SKM-1 treated with dmso at 0.1 percent for 144 hours (cell line): Measurements from ENCODE around the gene GJB6.
"Not testable (repeated sequence)": the region's sequence is repeated elsewhere in the genome, so short reads cannot be mapped to it uniquely, and the experiment has no call there.

Experiments used
- DNase-seq: peaks from one replicate; lab custom pipeline; 2025; ENCODE audit not compliant: unreplicated experiment; lab: John Stamatoyannopoulos, UW

The GJB6 gene

DNA sequence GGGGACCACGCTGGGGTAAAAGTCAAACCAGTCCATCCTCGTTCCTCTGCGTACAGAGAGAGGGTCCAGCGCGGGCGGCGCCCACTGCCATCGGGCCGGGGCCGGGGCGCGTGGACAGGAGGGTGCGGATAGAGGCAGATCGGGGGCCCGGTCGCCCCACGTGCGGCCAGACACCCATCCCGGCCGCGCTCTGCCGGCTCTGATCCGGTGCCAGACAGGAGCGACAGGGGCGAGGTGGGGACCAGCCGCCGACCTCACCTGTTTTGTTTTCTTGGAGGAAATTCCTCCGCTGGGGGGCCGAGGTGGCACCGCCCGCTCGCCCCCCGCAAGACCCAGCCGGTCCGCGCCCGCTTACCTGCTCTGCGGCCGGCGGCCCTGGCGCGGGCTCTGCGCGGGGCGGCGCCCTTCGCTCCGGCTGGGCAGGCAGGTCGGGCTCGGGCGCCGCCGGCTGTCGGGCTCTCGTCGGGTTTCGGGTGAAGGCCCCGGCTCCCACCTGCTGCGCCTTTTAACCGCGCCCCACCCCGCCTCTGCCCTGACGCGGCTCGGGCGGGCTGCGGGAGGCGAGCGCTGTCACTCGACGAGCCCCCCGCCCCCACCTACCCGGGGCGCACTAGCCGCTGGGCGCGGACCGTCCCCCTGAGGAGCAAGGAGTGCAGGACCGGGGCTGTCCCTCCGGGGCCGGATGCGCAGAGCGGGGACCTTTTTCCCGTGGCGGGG, at the start of gene GJB6:
Gene GJB6 (minus strand): TSS at position 481 of the 717 bp plus-strand sequence. CDS start 8,839 bp downstream, outside the sequence.
- no peak for DNase-seq

DNA sequence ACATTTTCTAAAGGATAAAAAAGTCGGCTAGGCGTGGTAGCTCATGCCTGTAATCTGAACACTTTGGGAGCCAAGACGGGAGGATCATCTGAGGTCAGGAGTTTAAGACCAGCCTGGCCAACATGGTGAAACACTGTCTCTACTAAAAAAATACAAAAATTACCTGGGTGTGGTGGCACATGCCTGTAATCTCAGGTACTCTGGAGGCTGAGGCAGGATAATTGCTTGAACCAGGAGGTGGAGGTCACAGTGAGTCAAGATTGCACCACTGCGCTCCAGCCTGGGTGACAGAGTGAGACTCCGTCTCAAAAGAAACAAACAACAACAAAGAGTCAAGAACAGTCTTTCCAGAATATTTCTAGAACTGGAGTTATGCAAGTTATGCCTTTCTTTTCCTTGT, 44.8 kb upstream of the GJB6 start:
- DNase-seq: not testable (repeated sequence)

DNA sequence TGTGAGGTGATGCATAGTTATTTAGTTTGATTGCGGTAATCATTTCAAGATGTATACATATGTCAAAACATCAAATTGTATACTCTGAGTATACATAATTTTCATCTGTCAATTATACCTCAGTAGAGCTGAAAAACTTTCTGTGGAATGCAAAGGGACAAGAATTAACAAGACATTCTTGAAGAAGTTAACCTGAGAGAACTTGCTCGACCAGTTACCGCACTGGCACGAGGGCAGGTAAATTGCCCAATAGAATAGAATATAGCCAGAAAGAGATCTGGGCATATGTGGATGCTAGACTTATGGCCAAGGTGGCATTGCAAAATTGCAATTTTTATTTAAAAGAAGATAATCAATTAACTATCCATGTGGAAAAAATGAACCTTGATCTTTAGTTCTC, 42.3 kb upstream of the GJB6 start:
- no peak for DNase-seq

GRCh38 chr13:20272588-20273171, 40.6 kb upstream of the GJB6 start:
- no peak for DNase-seq

DNA sequence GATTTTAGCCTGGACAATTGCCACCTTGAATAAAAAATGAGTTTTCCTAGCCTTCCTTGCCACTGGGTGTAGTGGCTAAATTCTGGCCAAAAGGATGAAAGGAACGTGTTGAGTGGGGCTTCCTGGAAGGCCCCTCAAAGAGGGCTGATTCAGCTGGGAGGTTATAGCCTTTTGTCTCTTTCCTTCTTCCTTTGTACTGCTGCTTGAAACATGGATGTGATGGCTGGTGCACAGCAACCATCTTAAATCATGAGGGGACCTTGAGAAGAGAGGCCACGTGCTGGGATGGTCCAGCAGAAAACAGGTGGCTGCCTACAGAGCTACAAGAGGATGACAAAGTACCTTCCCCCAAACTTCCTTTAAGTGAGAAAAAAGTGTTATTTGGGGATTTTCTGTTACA, 40.0 kb upstream of the GJB6 start:
- DNase-seq: no peak

DNA sequence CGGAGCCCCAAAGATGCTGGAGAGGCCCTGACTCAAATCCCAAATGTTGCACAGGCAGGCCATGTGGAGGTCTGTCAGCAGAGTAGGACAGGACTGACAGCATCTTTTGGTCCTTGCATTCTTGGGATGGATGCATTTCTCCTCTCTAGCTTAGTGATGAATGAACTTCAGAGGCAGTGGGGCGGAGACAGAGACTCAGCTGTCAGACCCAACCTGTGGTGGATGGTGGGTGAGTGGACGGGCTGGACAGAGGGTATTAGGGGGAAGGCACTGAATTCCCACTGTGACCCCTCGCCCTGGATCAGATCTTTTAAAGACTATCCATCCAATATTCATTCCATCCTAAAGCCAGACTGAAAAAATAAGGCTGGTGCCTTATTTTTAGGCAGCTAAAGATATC, 39.3 kb upstream of the GJB6 start:
- no peak for DNase-seq

- DNase-seq: no peak
Measured at GRCh38 chr13:20270163-20270865, 38.2 kb upstream of the GJB6 start.

GRCh38 chr13:20264271-20265018, 32.3 kb upstream of the GJB6 start:
- no peak for DNase-seq

DNA sequence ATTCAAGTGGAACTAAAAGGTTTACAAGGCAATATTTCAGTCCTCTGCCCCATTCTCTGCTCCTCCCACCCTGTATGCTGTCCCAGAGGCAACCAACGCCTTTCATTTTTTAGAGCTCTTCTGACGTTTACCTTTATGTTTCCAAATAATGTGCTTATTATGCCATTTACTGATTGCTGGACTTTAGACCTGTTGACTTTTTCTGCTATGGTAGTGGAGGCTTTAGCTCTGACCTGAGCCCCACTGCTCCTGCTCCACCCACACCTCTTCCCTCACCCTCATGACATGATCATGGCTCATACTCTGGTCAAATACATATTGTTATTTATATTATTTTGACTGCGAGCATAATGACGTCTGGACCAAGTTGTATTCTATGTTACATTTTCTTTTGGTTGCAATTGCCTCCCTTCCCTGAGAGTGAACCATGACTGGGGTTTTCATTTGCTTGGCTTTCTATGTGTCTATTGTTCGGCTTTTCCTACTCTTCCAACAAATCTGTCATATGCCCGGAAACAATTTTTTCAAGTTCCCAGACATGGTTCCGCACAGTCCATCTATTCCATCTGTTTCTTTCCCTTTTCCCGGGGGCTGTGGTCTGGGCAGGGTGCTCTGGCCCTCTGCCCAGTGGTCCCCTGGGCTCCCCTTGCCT, 31.4 kb upstream of the GJB6 start:
- DNase-seq: no peak

DNA sequence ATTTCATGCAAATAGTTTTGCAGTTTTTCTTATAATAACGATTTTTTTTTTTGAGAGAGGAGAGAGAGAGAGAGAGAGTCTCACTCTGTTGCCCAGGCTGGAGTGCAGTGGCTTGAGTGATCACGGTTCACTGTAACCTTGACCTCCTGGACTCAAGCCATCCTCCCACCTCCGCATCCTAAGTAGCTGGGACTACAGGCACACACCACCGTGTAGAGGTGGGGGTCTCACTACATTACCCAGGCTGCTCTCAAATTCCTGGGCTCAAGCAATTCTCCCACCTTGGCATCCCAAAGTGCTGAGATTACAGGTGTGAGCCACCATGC, 26.8 kb upstream of the GJB6 start:
- no peak for DNase-seq

DNA sequence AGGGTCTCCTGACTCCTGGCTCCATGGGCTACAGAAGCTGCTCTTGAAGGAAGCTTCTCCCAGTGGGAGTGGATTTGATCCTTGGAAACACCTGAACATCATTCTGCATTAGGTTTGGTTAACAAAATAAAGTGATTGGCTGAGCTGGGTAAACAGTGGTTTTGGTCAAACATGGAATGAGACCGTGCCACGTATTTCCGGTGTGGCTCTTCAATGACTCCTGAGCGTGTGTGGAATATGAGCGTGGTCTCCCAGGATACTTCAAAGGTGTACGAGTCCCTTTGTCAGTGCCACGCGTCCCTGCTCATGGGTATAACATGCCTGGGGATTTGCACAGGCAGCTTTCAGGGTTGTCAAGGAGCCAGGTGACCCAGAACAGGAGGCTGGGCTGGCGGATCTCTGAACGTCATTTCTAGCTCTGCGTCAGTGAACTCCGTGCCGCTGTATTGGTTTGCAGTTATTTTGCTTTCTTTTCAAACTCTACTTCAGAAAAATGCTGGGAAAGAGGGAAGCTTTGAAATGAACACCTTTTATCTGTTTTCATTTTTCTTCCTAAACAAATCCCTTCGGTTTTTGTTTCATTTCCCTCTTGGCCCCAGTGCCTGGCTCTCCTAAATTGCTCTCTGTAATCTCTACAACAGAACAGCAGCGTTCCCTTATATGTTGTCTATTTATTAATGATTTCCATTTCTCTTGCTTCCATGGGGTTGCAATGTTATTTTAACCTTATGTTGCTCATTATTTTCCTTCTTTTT, 26.3 kb upstream of the GJB6 start:
- no peak for DNase-seq

DNA sequence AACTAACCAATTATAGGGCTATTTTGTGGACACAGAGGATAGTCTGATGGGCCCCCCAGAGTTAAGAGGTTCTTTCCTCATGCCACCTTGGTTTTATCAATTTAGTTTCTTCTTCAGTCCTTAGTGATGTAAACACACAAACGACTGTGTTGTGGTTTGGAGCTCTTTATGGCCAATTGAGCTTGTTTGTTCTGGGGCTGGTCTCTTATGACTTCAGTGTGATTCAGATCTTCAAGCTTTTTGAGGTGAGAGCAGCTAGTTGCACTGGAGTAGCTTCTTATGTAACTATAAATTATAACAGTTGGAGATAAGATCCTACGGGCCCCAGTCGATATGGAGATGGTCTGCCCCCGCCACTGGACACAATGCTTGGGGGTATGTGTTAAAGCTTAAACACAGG, 22.0 kb upstream of the GJB6 start:
- DNase-seq: no peak

DNA sequence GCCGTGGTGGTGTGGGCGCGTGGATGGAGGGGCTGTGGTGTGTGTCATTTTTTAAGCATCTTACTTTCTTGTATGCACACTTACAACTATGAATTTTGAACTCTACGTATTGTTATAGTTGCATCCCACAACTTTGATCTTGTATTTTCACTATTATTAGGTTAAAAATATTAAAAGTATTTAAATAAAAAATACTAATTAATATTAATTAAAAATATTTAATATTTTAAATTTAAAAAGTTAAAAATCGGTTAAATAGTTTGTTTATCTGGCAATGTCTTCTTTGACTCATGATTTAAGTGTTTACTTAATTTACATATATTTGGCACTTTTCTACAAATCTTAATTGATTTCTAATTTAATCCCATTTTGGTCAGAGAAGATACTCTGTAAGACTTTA, 17.8 kb upstream of the GJB6 start:
- no peak for DNase-seq

DNA sequence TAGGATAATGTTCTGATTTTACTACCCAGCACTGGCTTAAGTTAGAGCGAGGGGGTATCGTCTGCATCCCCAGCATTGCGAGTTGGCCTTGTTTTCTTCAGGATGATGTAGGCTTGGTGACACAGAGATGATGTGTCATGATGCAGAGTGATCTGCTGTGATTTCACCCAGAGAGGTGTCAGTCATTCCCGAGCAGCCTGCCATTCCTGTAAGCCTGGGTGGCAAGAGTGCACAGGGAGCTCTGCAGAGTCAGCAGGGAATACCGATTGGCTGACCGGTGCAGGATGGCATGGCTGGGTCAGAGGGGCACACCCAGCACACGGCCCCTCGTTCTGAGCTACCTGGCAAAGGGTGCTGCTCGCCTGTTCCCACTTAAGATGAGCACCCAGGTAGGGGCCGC, 15.8 kb upstream of the GJB6 start:
- DNase-seq: no peak

- DNase-seq: no peak
Measured at GRCh38 chr13:20247403-20247802, 15.3 kb upstream of the GJB6 start.

GRCh38 chr13:20241593-20241992, 9.5 kb upstream of the GJB6 start:
- DNase-seq: no peak

DNA sequence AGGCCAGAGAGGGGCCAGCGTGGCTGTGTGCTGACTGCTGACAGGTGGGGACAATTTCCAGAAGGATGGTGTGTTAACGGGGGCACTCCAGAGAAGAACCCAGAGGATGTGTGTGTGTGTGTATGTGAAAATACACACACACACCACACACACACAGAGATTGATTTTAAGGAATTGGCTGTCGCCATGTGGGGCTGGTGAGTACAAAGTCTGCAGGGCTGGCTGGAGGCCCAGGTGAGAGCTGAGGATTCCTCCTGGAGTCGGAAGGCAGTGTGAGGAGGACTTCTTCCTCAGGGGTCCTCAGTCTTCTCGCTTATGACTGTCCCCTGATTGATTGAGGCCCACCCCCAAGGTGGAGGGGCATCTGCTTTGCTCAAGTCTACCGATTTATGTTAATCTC, 7.6 kb upstream of the GJB6 start:
- DNase-seq: no peak

DNA sequence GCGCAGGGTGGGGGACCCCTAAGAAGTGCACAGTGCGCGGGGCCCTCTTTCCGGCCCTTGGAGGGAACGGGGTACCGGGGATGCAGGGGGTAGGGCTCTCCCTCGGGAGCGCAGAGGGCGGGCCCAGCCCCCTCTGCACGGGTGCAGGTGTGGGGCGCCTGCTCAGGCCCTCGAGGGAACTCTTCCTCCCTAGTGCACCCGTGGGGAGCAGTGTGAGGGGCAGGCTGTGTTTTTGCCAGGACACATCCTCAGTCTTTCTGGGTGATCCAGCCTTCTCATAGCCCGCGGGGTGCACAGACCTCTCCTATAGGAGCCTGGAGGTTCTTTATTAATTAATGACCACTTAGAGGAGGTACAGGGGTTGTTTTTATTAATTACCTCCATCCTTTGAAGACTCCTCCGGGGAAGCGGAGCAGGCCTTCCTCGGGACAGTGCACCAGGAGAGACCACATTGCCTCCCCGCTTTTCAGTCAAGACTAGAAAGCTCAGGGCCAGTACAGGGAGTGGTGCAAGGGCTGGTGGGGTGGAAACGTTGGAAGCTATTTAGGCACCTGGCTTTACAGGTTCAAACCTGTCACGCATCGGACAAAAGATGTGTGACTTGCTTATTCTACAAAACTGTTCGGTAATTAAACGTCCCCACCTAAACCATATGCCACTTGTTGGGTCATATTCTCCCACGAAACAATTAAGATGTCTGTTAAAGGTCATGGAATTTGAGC, 598 bp upstream of the GJB6 start:
- no peak for DNase-seq

DNA sequence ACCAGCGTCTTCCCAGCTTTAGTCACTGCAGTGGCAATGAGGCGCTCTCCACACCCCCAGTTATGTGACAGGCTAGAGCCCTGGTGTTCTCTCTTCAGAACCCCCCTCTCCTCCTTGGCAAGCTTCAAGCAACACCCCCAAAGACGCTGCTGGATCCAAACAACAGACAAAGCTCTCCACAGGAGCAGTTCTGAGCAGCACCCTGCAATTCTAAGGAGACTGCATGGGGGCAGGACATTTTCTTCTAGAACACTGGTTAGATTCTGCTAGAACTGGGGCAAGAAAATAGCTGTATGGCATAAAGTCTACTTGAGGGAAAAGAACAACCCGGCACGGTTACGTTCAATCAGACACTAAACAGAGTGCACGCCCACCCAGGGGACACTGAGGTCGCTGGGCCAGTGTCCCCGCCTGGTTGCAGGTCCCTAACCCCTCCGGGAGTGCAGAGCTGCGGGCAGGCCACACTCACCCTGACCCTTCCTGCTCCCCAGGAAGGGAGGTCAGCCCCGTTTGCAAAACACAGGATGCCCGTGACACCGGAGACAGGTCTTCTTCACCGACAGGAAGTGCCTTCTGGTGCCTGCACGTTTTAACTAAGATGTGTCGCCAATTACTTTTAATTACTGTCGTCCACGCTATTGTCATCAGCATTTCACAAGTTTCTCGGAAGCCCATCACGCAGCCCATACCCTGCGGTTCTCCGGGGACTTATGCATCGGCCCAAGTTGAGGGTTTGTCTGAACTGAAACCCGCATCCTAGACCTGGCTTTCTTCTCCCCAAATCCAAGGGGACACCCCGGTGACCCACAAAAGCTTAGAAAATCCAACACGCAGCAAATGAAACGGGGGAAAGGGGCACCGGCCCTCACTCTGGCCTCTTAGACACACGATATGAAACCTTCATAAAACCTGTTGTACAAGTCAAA, 943 bp downstream of the GJB6 start:
- DNase-seq: no peak
